WTC11 (cell line): Measurements from ENCODE around the gene MACROD2. TPM values are rescaled to one million over a fixed set of nuclear protein-coding genes. Genes with fewer than 3 reads are reported as not detected.

Experiments used
- ATAC-seq: fragments of 200-7000 bp; cut with Tn5 transposase; 2 replicates; pipeline ENCODE4 v1.10.0; 2021; ENCODE audit warnings: mild to moderate bottlenecking, moderate library complexity
- CTCF ChIA-PET: fragments of 300-600 bp; sonication (Branson Sonifier 250); formaldehyde crosslinking; loops from one replicate; lab custom pipeline; 2021; ENCODE audit warnings: antibody characterized with exemption; lab: Charles Lee
- POLR2A ChIA-PET: fragments of 350-600 bp; sonication (Branson Sonifier 250); formaldehyde crosslinking; loops from one replicate; lab custom pipeline; 2021; ENCODE audit warnings: antibody characterized with exemption; lab: Charles Lee
- DNase-seq: peaks from one replicate; pipeline ENCODE4 v3.0.0; 2021; ENCODE audit warnings: low spot score
- H3K27ac Mint-ChIP-seq: 2 replicates; pipeline ENCODE4 v1.8.0; 2021; ENCODE audit warnings: mixed read lengths
- H3K27me3 Mint-ChIP-seq: 2 replicates; pipeline ENCODE4 v1.8.0; 2021; ENCODE audit warnings: low read depth, mild to moderate bottlenecking, moderate library complexity, mixed read lengths
- H3K36me3 Mint-ChIP-seq: 2 replicates; pipeline ENCODE4 v1.8.0; 2021; ENCODE audit warnings: mixed read lengths
- H3K4me1 Mint-ChIP-seq: 2 replicates; pipeline ENCODE4 v1.8.0; 2022; ENCODE audit warnings: mixed read lengths
- H3K4me3 Mint-ChIP-seq: 2 replicates; pipeline ENCODE4 v1.8.0; 2021; ENCODE audit warnings: mild to moderate bottlenecking, moderate library complexity, mixed read lengths
- H3K9me3 Mint-ChIP-seq: 2 replicates; pipeline ENCODE4 v1.8.0; 2021; ENCODE audit warnings: mixed read lengths
- ATF1 ChIP-seq: sonication (generic); formaldehyde crosslinking; IDR thresholded peaks from 2 replicates; pipeline ENCODE4 v1.8.1; 2023; ENCODE audit warnings: mild to moderate bottlenecking, moderate library complexity, missing genetic modification reagents
- CREM ChIP-seq: sonication (generic); formaldehyde crosslinking; IDR thresholded peaks from 2 replicates; pipeline ENCODE4 v1.8.1; 2022; ENCODE audit warnings: mild to moderate bottlenecking, missing genetic modification reagents, moderate library complexity
- IRF2 ChIP-seq: sonication (generic); formaldehyde crosslinking; IDR thresholded peaks from 2 replicates; pipeline ENCODE4 v1.8.0; 2022; ENCODE audit warnings: low read depth, missing genetic modification reagents, borderline replicate concordance
- KAT7 ChIP-seq: sonication (generic); formaldehyde crosslinking; IDR thresholded peaks from 2 replicates; pipeline ENCODE4 v1.8.1; 2023; ENCODE audit warnings: missing genetic modification reagents, mild to moderate bottlenecking, borderline replicate concordance
- MYBL2 ChIP-seq: sonication (generic); formaldehyde crosslinking; IDR thresholded peaks from 2 replicates; pipeline ENCODE4 v1.8.1; 2023; ENCODE audit warnings: mild to moderate bottlenecking, moderate library complexity, missing genetic modification reagents
- NFE2L1 ChIP-seq: sonication (generic); formaldehyde crosslinking; IDR thresholded peaks from 2 replicates; pipeline ENCODE4 v1.8.1; 2023; ENCODE audit warnings: missing genetic modification reagents
- NFYB ChIP-seq: sonication (generic); formaldehyde crosslinking; conservative IDR thresholded peaks from 2 replicates; pipeline ENCODE4 v1.8.0; 2022; ENCODE audit warnings: low read depth, missing genetic modification reagents
- NR1H2 ChIP-seq: sonication (generic); formaldehyde crosslinking; IDR thresholded peaks from 2 replicates; pipeline ENCODE4 v1.9.0; 2021; ENCODE audit warnings: mild to moderate bottlenecking, moderate library complexity, missing genetic modification reagents
- NR2C2 ChIP-seq: sonication (generic); formaldehyde crosslinking; IDR thresholded peaks from 2 replicates; pipeline ENCODE4 v1.8.0; 2022; ENCODE audit warnings: mild to moderate bottlenecking, missing genetic modification reagents
- PRRX2 ChIP-seq: fragments of 250-450 bp; sonication (Bioruptor Pico); IDR thresholded peaks from 2 replicates; pipeline ENCODE4 v1.8.0; 2021; ENCODE audit warnings: mild to moderate bottlenecking
- RELA ChIP-seq: sonication (generic); formaldehyde crosslinking; IDR thresholded peaks from 2 replicates; pipeline ENCODE4 v1.8.1; 2022; ENCODE audit warnings: missing genetic modification reagents, mild to moderate bottlenecking, borderline replicate concordance
- TCF7 ChIP-seq: sonication (generic); formaldehyde crosslinking; IDR thresholded peaks from 2 replicates; pipeline ENCODE4 v1.8.0; 2022; ENCODE audit warnings: mild to moderate bottlenecking, low read depth, missing genetic modification reagents, moderate library complexity
- ZNF121 ChIP-seq: sonication (generic); formaldehyde crosslinking; IDR thresholded peaks from 2 replicates; pipeline ENCODE4 v1.8.0; 2023; ENCODE audit warnings: missing genetic modification reagents
- ZNF416 ChIP-seq: fragments of 250-450 bp; sonication (Bioruptor Pico); IDR thresholded peaks from 2 replicates; pipeline ENCODE4 v1.9.0; 2021; ENCODE audit warnings: mild to moderate bottlenecking, inconsistent platforms
- total RNA-seq: library from RNA; stranded (reverse); gene quantifications from 3 replicates; pipeline ENCODE4 v1.2.3, GENCODE V29; 2021
- TF ChIP-seq, protein P1 (sequence below): sonication (generic); formaldehyde crosslinking; IDR thresholded peaks from 2 replicates; pipeline ENCODE4 v1.8.1; 2022; ENCODE audit warnings: mild to moderate bottlenecking, moderate library complexity, missing genetic modification reagents
- TF ChIP-seq, protein P2 (sequence below): sonication (generic); formaldehyde crosslinking; IDR thresholded peaks from 2 replicates; pipeline ENCODE4 v1.8.0; 2022; ENCODE audit warnings: mild to moderate bottlenecking, missing genetic modification reagents
- TF ChIP-seq, protein P3 (sequence below): fragments of 250-450 bp; sonication (Bioruptor Pico); IDR thresholded peaks from 2 replicates; pipeline ENCODE4 v1.9.0; 2021; ENCODE audit warnings: mild to moderate bottlenecking
- TF ChIP-seq, protein P4 (sequence below): fragments of 250-450 bp; sonication (Bioruptor Pico); IDR thresholded peaks from 2 replicates; pipeline ENCODE4 v2.1.2; 2022; ENCODE audit warnings: mild to moderate bottlenecking, moderate library complexity
- TF ChIP-seq, protein P5 (sequence below): fragments of 250-450 bp; sonication (Bioruptor Pico); IDR thresholded peaks from 2 replicates; pipeline ENCODE4 v1.9.0; 2021; ENCODE audit warnings: mild to moderate bottlenecking, borderline replicate concordance
- TF ChIP-seq, protein P6 (sequence below): sonication (generic); formaldehyde crosslinking; IDR thresholded peaks from 2 replicates; pipeline ENCODE4 v1.8.1; 2023; ENCODE audit warnings: mild to moderate bottlenecking, missing genetic modification reagents, borderline replicate concordance

The MACROD2 gene
- total RNA-seq, 1 experiment from 2014 or later: 4.1 TPM

DNA sequence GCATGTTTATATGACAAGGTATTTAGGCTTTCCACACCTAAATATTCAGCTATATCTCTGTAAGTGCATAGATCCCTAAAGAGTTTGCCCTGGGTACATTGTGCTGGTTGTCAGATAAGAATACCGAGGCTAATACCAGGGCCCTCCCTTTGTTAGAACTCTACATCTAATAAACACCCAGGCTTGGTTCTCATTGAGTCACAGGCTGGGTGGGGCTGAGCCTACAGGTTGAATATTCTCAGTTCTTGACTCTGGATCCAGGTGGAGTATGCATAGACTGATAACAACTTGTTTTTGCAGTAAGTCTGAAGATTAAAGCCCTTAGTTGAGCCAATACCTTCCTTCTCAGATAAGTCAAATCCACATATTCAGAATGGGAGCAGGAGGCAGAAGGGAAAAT, 654.3 kb downstream of the MACROD2 start:
- Mint-ChIP-seq H3K4me1 (peaks cover under 1% of the 10 kb centered on the region; the same call in 1 of the 2 replicates), H3K27me3 (no peaks in the 10 kb centered on the region), H3K27ac (no peak overlapping the region), H3K36me3 (no peaks in the 10 kb centered on the region), H3K4me3 (no peak overlapping the region), H3K9me3 (no peaks in the 10 kb centered on the region)
- CTCF ChIA-PET: no interaction called here
- DNase-seq (no peak), ATAC-seq (no peak)
- POLR2A ChIA-PET: no interaction called here
- TF ChIP-seq CREM (no peak), NR1H2 (no peak), NFE2L1 (no peak), NFYB (CRISPR knock-in tag) (no peak), ZNF416 (no peak), TCF7 (no peak), MYBL2 (CRISPR knock-in tag) (no peak), KAT7 (no peak), NR2C2 (CRISPR knock-in tag) (no peak)
- TF ChIP-seq, protein P1, sequence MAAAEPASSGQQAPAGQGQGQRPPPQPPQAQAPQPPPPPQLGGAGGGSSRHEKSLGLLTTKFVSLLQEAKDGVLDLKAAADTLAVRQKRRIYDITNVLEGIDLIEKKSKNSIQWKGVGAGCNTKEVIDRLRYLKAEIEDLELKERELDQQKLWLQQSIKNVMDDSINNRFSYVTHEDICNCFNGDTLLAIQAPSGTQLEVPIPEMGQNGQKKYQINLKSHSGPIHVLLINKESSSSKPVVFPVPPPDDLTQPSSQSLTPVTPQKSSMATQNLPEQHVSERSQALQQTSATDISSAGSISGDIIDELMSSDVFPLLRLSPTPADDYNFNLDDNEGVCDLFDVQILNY (CRISPR knock-in tag): no peak
- TF ChIP-seq, protein P2, sequence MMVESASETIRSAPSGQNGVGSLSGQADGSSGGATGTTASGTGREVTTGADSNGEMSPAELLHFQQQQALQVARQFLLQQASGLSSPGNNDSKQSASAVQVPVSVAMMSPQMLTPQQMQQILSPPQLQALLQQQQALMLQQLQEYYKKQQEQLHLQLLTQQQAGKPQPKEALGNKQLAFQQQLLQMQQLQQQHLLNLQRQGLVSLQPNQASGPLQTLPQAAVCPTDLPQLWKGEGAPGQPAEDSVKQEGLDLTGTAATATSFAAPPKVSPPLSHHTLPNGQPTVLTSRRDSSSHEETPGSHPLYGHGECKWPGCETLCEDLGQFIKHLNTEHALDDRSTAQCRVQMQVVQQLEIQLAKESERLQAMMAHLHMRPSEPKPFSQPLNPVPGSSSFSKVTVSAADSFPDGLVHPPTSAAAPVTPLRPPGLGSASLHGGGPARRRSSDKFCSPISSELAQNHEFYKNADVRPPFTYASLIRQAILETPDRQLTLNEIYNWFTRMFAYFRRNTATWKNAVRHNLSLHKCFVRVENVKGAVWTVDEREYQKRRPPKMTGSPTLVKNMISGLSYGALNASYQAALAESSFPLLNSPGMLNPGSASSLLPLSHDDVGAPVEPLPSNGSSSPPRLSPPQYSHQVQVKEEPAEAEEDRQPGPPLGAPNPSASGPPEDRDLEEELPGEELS (CRISPR knock-in tag): no peak
- TF ChIP-seq, protein P3, sequence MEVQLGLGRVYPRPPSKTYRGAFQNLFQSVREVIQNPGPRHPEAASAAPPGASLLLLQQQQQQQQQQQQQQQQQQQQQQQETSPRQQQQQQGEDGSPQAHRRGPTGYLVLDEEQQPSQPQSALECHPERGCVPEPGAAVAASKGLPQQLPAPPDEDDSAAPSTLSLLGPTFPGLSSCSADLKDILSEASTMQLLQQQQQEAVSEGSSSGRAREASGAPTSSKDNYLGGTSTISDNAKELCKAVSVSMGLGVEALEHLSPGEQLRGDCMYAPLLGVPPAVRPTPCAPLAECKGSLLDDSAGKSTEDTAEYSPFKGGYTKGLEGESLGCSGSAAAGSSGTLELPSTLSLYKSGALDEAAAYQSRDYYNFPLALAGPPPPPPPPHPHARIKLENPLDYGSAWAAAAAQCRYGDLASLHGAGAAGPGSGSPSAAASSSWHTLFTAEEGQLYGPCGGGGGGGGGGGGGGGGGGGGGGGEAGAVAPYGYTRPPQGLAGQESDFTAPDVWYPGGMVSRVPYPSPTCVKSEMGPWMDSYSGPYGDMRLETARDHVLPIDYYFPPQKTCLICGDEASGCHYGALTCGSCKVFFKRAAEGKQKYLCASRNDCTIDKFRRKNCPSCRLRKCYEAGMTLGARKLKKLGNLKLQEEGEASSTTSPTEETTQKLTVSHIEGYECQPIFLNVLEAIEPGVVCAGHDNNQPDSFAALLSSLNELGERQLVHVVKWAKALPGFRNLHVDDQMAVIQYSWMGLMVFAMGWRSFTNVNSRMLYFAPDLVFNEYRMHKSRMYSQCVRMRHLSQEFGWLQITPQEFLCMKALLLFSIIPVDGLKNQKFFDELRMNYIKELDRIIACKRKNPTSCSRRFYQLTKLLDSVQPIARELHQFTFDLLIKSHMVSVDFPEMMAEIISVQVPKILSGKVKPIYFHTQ: no peak
- TF ChIP-seq, protein P4, sequence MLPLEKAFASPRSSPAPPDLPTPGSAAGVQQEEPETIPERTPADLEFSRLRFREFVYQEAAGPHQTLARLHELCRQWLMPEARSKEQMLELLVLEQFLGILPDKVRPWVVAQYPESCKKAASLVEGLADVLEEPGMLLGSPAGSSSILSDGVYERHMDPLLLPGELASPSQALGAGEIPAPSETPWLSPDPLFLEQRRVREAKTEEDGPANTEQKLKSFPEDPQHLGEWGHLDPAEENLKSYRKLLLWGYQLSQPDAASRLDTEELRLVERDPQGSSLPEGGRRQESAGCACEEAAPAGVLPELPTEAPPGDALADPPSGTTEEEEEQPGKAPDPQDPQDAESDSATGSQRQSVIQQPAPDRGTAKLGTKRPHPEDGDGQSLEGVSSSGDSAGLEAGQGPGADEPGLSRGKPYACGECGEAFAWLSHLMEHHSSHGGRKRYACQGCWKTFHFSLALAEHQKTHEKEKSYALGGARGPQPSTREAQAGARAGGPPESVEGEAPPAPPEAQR (CRISPR knock-in tag): no peak

DNA sequence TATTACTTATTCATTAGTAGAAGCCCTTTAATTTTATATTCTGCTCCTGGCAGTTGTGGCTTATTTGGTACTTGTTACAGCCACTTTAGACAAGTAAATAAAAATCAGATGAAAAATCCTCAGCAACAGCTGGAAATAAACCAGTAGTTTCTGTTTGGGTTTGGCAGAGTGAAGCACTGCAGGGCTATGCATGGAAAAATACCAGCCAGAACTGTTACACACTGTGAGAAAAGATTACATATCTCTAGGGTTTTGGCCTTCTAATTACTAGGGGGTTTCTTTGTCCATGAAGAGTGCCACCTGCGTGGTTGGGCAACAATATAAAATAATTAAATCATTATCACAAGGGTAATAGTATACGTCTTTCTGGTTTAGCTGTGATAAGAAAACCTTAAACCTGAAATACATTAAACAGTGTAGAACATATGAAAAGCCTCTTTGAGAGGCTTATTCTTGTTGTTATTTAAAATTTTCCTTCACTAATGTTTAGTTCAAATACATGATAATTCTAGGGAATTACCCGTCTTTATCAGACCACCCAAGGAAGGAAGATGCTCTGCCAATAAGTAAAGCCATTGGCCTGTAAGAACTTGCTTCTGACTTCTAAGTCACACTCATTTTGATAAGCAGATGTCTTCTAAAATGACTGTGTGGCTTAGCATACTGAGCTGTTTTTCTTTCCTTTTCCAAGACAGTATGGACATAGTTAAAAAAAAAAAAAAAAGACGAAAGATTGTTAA, 662.1 kb downstream of the MACROD2 start:
- Mint-ChIP-seq H3K36me3 (no peaks in the 10 kb centered on the region), H3K9me3 (peaks cover 7% of the 10 kb centered on the region), H3K4me1 (peaks cover 20% of the 10 kb centered on the region), H3K27me3 (no peaks in the 10 kb centered on the region), H3K4me3 (no peak overlapping the region), H3K27ac (no peak overlapping the region)
- ChIA-PET POLR2A (no interaction called here), CTCF (no interaction called here)
- DNase-seq: no peak
- no peak for ATAC-seq
- TF ChIP-seq TCF7: no peak
- no peak for TF ChIP-seq RELA (CRISPR knock-in tag)
- no peak for TF ChIP-seq NFE2L1
- TF ChIP-seq ZNF121 (CRISPR knock-in tag): no peak
- TF ChIP-seq, protein P5, sequence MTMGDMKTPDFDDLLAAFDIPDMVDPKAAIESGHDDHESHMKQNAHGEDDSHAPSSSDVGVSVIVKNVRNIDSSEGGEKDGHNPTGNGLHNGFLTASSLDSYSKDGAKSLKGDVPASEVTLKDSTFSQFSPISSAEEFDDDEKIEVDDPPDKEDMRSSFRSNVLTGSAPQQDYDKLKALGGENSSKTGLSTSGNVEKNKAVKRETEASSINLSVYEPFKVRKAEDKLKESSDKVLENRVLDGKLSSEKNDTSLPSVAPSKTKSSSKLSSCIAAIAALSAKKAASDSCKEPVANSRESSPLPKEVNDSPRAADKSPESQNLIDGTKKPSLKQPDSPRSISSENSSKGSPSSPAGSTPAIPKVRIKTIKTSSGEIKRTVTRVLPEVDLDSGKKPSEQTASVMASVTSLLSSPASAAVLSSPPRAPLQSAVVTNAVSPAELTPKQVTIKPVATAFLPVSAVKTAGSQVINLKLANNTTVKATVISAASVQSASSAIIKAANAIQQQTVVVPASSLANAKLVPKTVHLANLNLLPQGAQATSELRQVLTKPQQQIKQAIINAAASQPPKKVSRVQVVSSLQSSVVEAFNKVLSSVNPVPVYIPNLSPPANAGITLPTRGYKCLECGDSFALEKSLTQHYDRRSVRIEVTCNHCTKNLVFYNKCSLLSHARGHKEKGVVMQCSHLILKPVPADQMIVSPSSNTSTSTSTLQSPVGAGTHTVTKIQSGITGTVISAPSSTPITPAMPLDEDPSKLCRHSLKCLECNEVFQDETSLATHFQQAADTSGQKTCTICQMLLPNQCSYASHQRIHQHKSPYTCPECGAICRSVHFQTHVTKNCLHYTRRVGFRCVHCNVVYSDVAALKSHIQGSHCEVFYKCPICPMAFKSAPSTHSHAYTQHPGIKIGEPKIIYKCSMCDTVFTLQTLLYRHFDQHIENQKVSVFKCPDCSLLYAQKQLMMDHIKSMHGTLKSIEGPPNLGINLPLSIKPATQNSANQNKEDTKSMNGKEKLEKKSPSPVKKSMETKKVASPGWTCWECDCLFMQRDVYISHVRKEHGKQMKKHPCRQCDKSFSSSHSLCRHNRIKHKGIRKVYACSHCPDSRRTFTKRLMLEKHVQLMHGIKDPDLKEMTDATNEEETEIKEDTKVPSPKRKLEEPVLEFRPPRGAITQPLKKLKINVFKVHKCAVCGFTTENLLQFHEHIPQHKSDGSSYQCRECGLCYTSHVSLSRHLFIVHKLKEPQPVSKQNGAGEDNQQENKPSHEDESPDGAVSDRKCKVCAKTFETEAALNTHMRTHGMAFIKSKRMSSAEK (CRISPR knock-in tag): no peak
- TF ChIP-seq IRF2 (CRISPR knock-in tag): no peak
- no peak for TF ChIP-seq ATF1 (CRISPR knock-in tag)
- TF ChIP-seq PRRX2 (CRISPR knock-in tag): no peak
- TF ChIP-seq, protein P6, sequence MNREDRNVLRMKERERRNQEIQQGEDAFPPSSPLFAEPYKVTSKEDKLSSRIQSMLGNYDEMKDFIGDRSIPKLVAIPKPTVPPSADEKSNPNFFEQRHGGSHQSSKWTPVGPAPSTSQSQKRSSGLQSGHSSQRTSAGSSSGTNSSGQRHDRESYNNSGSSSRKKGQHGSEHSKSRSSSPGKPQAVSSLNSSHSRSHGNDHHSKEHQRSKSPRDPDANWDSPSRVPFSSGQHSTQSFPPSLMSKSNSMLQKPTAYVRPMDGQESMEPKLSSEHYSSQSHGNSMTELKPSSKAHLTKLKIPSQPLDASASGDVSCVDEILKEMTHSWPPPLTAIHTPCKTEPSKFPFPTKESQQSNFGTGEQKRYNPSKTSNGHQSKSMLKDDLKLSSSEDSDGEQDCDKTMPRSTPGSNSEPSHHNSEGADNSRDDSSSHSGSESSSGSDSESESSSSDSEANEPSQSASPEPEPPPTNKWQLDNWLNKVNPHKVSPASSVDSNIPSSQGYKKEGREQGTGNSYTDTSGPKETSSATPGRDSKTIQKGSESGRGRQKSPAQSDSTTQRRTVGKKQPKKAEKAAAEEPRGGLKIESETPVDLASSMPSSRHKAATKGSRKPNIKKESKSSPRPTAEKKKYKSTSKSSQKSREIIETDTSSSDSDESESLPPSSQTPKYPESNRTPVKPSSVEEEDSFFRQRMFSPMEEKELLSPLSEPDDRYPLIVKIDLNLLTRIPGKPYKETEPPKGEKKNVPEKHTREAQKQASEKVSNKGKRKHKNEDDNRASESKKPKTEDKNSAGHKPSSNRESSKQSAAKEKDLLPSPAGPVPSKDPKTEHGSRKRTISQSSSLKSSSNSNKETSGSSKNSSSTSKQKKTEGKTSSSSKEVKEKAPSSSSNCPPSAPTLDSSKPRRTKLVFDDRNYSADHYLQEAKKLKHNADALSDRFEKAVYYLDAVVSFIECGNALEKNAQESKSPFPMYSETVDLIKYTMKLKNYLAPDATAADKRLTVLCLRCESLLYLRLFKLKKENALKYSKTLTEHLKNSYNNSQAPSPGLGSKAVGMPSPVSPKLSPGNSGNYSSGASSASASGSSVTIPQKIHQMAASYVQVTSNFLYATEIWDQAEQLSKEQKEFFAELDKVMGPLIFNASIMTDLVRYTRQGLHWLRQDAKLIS (CRISPR knock-in tag): no peak
- TF ChIP-seq MYBL2 (CRISPR knock-in tag): no peak
